22Rv1 (cell line): Measurements from ENCODE around the gene DVL2.
A peak's percentile ranks its signal among the peaks of the same experiment; 100 is the strongest.

ENCODE experiments used
- H3K27ac ChIP-seq: fragments of 450-650 bp; 2 replicates; pipeline ENCODE4 v1.5.1; 2017
- ZFX ChIP-seq: fragments of 450-650 bp; IDR thresholded peaks from 2 replicates; pipeline ENCODE4 v1.6.1; 2017; ENCODE audit warnings: antibody characterized with exemption, borderline replicate concordance
- TF ChIP-seq, protein P1 (sequence below): fragments of 450-650 bp; IDR thresholded peaks from 2 replicates; pipeline ENCODE4 v1.5.1; 2017; ENCODE audit warnings: mild to moderate bottlenecking

Gene DVL2

DNA sequence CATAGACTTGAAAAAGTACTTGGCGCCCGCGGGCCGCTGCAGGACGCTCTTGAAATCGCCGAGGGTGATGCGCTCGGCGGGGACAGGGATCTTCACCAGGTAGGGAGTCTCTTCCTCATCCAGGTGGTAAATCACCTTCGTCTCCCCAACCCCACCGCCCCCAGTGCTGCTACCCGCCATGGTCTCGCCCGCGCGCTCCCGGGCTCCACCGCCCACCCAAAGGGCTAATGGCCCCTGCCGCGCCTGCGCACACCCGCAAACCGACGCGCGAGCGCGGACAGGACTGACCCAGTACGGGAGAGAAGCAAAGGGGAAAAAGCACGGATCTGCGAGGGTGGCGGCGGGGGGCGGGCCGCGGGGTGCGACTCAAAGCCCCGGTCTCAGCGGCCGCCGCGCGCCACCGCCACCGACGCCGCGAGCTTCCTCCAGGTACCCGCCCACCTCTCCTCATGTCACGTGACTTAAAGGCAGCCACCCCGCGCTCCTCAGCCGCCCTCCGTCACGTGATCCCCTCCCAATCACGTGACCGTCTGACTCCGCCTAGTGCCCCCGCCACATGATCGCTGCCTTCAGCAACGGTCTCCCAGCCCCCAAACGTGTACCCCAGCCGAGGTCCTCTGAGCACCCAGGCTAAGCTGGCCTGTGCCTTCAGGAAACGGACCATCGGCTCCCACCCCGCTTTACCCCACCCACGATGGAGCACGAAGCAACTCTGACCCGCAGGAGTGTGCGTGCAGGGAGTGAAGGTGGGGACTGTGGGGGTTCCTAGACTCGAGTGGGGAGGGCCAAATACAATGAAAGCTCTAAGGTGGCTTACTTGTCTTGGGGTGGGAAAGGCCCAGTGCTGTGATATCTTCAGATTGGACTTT lies at the start of gene DVL2:
DVL2 (minus strand) TSS at position 435 of the 869 bp plus-strand sequence; CDS start at position 180, 255 bp downstream.
- TF ChIP-seq, protein P1, sequence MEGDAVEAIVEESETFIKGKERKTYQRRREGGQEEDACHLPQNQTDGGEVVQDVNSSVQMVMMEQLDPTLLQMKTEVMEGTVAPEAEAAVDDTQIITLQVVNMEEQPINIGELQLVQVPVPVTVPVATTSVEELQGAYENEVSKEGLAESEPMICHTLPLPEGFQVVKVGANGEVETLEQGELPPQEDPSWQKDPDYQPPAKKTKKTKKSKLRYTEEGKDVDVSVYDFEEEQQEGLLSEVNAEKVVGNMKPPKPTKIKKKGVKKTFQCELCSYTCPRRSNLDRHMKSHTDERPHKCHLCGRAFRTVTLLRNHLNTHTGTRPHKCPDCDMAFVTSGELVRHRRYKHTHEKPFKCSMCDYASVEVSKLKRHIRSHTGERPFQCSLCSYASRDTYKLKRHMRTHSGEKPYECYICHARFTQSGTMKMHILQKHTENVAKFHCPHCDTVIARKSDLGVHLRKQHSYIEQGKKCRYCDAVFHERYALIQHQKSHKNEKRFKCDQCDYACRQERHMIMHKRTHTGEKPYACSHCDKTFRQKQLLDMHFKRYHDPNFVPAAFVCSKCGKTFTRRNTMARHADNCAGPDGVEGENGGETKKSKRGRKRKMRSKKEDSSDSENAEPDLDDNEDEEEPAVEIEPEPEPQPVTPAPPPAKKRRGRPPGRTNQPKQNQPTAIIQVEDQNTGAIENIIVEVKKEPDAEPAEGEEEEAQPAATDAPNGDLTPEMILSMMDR, result no peak
- TF ChIP-seq ZFX, result no peak
- H3K27ac ChIP-seq, result peak within 1 kb of the TSS; percentile 98

DNA sequence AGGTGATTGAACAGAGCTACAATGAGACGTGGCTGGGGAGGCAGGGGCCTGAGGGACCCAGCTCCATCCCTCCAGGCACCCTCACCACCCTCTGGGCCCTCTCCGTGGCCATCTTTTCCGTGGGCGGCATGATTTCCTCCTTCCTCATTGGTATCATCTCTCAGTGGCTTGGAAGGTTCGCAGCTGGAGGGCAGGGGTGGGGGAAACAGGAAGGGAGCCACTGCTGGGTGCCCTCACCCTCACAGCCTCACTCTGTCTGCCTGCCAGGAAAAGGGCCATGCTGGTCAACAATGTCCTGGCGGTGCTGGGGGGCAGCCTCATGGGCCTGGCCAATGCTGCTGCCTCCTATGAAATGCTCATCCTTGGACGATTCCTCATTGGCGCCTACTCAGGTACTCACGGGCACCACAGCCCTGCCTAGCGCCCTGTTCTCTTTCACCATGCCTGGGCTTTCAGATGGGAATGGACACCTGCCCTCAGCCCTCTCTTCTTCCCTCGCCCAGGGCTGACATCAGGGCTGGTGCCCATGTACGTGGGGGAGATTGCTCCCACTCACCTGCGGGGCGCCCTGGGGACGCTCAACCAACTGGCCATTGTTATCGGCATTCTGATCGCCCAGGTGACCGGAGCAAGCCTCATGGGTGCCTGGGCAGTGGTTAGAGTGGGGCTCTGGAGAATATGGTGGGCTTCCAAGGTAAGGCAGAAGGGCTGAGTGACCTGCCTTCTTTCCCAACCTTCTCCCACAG lies 49.3 kb upstream of the DVL2 start:
- H3K27ac ChIP-seq, result no peak overlapping the region
- no peak for TF ChIP-seq ZFX
- TF ChIP-seq, protein P1, result no peak

DNA sequence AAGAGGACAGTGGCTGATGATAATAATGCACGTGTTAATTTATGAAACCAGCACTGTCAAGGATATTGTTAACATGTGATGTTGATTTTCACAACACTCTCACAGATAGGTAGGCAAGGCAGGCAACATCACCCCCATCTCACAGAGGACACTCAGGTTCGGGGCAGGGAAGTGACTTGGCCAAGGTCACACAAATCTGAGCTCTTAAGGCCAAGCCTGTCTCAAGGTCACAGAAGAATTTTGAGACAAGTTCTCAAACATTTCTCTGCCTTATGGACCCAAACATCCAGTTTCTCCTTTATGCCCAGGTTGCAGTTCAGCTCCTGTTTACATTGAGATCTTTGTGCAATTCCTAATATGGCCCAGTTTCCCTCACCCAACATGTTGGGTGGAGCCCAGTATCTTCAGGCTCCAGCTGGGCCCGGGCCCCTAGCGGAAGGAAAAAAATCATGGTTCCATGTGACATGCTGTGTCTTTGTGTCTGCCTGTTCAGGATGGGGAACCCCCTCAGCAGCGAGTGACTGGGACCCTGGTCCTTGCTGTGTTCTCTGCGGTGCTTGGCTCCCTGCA lies 48.5 kb upstream of the DVL2 start:
- TF ChIP-seq, protein P1, result no peak
- TF ChIP-seq ZFX, result no peak
- no peak overlapping the region for H3K27ac ChIP-seq

DNA sequence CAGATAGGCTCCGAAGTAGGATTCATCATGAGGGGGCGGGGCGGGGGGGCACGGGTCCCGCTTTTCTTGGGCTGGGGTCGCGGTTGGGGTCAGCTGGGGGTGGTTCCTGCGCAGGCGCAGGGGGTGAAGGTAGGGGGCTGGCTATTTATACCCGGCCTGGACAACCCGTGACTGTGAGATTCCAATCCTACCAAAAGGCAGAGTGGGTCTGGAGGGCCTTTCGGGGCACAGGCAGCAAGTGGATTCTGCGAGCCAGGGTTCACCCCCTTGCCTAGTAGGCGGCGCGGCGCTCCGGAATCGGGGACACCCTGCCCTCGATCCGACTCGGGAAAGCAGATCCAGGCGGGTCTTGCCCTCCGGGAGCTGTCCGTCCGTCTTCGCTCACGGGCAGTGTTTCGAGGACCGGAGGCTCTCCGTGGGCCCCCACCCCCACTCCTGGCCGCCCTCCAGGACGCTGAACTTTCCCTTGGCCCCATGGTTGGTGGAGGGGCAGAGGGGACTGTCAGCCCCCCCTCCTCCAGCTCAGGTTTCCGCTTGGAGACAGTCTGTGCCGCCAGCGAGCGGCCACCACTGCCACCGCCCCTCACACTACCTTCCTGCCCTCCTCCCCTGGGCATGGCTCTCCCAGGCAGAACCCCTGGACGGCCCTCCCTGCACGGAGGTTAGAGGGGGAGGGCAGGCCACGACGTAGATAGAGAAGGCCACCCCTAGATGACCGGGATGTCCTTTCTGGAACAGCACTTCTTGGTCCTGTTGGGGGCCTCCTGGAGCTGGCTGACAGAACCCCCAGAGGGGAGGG lies 47.8 kb upstream of the DVL2 start:
- no peak overlapping the region for H3K27ac ChIP-seq
- no peak for TF ChIP-seq ZFX
- TF ChIP-seq, protein P1, result no peak

DNA sequence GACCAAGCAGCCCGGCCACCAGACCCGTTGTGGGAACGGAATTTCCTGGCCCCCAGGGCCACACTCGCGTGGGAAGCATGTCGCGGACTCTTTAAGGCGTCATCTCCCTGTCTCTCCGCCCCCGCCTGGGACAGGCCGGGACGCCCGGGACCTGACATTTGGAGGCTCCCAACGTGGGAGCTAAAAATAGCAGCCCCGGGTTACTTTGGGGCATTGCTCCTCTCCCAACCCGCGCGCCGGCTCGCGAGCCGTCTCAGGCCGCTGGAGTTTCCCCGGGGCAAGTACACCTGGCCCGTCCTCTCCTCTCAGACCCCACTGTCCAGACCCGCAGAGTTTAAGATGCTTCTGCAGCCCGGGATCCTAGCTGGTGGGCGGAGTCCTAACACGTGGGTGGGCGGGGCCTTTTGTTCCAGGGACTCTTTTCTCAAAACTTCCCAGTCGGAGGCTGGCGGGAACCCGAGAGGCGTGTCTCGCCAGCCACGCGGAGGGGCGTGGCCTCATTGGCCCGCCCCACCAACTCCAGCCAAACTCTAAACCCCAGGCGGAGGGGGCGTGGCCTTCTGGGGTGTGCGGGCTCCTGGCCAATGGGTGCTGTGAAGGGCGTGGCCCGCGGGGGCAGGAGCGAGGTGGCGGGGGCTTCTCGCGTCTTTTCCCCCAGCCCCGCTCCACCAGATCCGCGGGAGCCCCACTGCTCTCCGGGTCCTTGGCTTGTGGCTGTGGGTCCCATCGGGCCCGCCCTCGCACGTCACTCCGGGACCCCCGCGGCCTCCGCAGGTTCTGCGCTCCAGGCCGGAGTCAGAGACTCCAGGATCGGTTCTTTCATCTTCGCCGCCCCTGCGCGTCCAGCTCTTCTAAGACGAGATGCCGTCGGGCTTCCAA lies 47.0 kb upstream of the DVL2 start, which contains the start of gene SLC2A4:
SLC2A4 (plus strand) TSS at position 645 of the 879 bp plus-strand sequence; CDS start at position 862, 217 bp downstream.
- TF ChIP-seq, protein P1, result no peak
- TF ChIP-seq ZFX, result no peak
- peak within 1 kb of the TSS; percentile 69 for H3K27ac ChIP-seq

DNA sequence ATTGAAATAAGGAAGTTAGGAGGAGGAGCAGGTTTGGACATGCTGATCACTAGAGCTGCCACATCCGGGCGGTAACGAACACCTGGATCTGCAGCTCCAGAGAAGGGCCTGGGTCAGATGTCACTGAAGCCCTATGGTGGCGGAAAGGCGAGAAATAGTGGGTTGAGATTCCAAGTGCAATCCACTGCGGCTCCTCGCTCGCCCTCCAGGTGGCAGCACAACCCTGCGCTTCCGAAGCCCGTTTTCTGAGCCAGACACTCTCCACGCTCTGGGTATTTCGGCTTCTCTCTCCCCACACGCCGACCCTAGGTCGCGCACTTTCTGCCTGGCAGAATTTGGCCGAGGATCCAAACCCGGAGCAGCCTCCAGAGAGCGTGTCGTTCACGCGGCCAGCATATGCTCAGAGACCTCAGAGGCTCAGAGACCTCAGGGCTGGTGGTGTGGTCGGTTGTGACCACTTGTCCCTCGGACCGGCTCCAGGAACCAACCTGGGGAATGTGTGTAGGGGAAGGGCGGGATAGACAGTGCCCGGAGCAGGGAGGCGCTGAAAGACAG lies 46.3 kb upstream of the DVL2 start:
- H3K27ac ChIP-seq, result peak overlapping the region; percentile 69
- TF ChIP-seq, protein P1, result peak; percentile 86
- no peak for TF ChIP-seq ZFX
